ENCODE results near the gene CRELD1. TPM values are rescaled to one million over a fixed set of nuclear protein-coding genes. Genes with fewer than 3 reads are reported as not detected.

The CRELD1 gene
- total and polyA plus RNA-seq, 2 of the 13 experiments (the other 11 are each of a cell fraction or from before 2014, with no cell fraction given), result 27.1 to 61.9 TPM

DNA sequence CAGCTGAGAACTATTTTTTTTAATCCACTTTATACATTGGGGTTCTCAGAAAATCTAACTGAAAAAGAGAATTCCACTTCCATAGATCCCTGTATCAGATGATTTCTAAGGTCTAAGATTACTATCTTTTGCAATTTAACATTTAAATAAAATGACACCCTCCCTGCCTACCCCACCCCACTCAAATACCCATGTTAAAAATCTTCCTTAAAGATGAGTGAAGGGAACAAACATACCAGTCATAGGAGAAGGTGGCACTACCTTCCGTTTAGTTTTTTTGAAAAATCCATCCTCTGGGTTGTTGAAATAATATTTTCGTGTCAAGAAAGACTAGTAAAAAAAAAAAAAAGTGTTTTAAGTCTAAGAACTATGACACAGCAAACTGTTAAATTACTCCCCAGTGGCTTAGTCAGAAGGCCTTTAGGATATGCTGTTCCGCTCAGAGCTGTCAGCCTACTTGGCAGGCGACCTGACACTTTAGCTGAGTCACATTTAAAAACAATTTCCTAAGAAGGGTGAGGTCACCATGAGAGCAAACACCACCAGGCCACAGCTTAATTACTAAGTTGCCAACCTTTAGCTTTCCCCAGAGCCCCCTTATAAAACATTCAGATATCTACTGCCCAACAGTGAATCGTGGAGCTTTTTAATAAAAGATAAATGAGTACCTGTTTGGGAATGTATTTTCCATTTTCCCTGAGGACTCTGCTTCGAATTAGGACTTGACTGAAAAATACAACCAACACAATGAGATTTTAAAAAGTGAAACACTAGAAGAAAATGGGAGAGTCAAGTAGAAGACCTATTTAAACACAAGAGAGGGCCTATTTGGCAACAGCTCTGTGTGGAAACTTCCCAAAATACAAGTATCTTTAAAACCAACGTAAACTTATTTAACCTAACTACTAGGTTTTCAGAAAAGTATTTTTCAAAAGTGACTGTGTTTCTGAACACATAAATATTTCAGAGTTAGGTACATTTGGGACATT, 43.4 kb downstream of the CRELD1 start (continued):
- TF ChIP-seq, protein P1, sequence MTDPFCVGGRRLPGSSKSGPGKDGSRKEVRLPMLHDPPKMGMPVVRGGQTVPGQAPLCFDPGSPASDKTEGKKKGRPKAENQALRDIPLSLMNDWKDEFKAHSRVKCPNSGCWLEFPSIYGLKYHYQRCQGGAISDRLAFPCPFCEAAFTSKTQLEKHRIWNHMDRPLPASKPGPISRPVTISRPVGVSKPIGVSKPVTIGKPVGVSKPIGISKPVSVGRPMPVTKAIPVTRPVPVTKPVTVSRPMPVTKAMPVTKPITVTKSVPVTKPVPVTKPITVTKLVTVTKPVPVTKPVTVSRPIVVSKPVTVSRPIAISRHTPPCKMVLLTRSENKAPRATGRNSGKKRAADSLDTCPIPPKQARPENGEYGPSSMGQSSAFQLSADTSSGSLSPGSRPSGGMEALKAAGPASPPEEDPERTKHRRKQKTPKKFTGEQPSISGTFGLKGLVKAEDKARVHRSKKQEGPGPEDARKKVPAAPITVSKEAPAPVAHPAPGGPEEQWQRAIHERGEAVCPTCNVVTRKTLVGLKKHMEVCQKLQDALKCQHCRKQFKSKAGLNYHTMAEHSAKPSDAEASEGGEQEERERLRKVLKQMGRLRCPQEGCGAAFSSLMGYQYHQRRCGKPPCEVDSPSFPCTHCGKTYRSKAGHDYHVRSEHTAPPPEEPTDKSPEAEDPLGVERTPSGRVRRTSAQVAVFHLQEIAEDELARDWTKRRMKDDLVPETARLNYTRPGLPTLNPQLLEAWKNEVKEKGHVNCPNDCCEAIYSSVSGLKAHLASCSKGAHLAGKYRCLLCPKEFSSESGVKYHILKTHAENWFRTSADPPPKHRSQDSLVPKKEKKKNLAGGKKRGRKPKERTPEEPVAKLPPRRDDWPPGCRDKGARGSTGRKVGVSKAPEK (CRISPR knock-in tag; IDR thresholded peaks at IDR 0.05; ENCODE audit: borderline replicate concordance), result no peak
- TF ChIP-seq ZSCAN31 (CRISPR knock-in tag; IDR thresholded peaks at IDR 0.05; ENCODE audit: low read depth), result no peak
- no peak for TF ChIP-seq XRCC5 (optimal IDR thresholded peaks at IDR 0.05; ENCODE audit: low read length)
- no peak for TF ChIP-seq ZNF431 (CRISPR knock-in tag; IDR thresholded peaks at IDR 0.05; ENCODE audit: borderline replicate concordance, low read depth)
- no peak for TF ChIP-seq ZZZ3 (CRISPR knock-in tag; IDR thresholded peaks at IDR 0.05; ENCODE audit: borderline replicate concordance)
- TF ChIP-seq, protein P2, sequence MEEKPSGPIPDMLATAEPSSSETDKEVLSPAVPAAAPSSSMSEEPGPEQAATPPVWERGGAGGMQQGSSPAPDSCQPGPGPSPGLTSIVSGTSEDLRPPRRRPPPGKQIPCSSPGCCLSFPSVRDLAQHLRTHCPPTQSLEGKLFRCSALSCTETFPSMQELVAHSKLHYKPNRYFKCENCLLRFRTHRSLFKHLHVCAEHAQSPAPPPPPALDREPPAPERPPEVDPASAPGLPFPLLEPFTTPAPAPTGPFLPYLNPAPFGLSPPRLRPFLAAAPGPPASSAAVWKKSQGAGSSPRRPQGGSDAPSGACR (CRISPR knock-in tag; IDR thresholded peaks at IDR 0.05), result no peak
- TF ChIP-seq MAF1 (CRISPR knock-in tag; IDR thresholded peaks at IDR 0.05; ENCODE audit: borderline replicate concordance), result no peak
- no peak for TF ChIP-seq ZNF674 (CRISPR knock-in tag; IDR thresholded peaks at IDR 0.05; ENCODE audit: low read depth)
- TF ChIP-seq FOXA1 (IDR thresholded peaks at IDR 0.05), result no peak
- peak; percentile 29; the same call in 1 of the 2 replicates for TF ChIP-seq FOXA1 (CRISPR knock-in tag; IDR thresholded peaks at IDR 0.05)
- no peak for TF ChIP-seq MEF2D (CRISPR knock-in tag; IDR thresholded peaks at IDR 0.05)
- TF ChIP-seq, protein P3, sequence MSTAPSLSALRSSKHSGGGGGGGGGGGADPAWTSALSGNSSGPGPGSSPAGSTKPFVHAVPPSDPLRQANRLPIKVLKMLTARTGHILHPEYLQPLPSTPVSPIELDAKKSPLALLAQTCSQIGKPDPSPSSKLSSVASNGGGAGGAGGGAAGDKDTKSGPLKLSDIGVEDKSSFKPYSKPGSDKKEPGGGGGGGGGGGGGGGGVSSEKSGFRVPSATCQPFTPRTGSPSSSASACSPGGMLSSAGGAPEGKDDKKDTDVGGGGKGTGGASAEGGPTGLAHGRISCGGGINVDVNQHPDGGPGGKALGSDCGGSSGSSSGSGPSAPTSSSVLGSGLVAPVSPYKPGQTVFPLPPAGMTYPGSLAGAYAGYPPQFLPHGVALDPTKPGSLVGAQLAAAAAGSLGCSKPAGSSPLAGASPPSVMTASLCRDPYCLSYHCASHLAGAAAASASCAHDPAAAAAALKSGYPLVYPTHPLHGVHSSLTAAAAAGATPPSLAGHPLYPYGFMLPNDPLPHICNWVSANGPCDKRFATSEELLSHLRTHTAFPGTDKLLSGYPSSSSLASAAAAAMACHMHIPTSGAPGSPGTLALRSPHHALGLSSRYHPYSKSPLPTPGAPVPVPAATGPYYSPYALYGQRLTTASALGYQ (CRISPR knock-in tag; IDR thresholded peaks at IDR 0.05), result no peak
- no peak for TF ChIP-seq CCAR2 (optimal IDR thresholded peaks at IDR 0.05; ENCODE audit: low read depth, low read length)
- TF ChIP-seq, protein P4, sequence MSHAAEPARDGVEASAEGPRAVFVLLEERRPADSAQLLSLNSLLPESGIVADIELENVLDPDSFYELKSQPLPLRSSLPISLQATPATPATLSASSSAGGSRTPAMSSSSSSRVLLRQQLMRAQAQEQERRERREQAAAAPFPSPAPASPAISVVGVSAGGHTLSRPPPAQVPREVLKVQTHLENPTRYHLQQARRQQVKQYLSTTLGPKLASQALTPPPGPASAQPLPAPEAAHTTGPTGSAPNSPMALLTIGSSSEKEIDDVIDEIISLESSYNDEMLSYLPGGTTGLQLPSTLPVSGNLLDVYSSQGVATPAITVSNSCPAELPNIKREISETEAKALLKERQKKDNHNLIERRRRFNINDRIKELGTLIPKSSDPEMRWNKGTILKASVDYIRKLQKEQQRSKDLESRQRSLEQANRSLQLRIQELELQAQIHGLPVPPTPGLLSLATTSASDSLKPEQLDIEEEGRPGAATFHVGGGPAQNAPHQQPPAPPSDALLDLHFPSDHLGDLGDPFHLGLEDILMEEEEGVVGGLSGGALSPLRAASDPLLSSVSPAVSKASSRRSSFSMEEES (CRISPR knock-in tag; IDR thresholded peaks at IDR 0.05), result no peak
- TF ChIP-seq NFIC (IDR thresholded peaks at IDR 0.05; ENCODE audit: low read length), result no peak; the same call in 1 of the 2 replicates
- 0 out of 2 replicates have a peak, but pooled peaks have one; percentile 28 for TF ChIP-seq ZFX (CRISPR knock-in tag; IDR thresholded peaks at IDR 0.05; ENCODE audit: low read depth)
- no peak for TF ChIP-seq NR2F2 (IDR thresholded peaks at IDR 0.05; ENCODE audit: borderline replicate concordance, low read depth)
- TF ChIP-seq CREM (IDR thresholded peaks at IDR 0.05), result peak; percentile 16; the same call in 1 of the 2 replicates
- no peak for TF ChIP-seq CREM (CRISPR knock-in tag; IDR thresholded peaks at IDR 0.05)
- no peak for TF ChIP-seq SATB2 (CRISPR knock-in tag; IDR thresholded peaks at IDR 0.05)
- TF ChIP-seq CBX1 (IDR thresholded peaks at IDR 0.05; ENCODE audit: low read depth), result no peak
- no peak for TF ChIP-seq PCBP2 (optimal IDR thresholded peaks at IDR 0.05; ENCODE audit: low read depth, low read length, poor library complexity, severe bottlenecking)
- TF ChIP-seq ZNF543 (CRISPR knock-in tag; IDR thresholded peaks at IDR 0.05), result no peak
- 0 out of 2 replicates have a peak, but pooled peaks have one; percentile 47 for TF ChIP-seq FOXA3 (CRISPR knock-in tag; IDR thresholded peaks at IDR 0.05)
